Measurements from ENCODE around the gene SORBS1.

SORBS1 gene

DNA sequence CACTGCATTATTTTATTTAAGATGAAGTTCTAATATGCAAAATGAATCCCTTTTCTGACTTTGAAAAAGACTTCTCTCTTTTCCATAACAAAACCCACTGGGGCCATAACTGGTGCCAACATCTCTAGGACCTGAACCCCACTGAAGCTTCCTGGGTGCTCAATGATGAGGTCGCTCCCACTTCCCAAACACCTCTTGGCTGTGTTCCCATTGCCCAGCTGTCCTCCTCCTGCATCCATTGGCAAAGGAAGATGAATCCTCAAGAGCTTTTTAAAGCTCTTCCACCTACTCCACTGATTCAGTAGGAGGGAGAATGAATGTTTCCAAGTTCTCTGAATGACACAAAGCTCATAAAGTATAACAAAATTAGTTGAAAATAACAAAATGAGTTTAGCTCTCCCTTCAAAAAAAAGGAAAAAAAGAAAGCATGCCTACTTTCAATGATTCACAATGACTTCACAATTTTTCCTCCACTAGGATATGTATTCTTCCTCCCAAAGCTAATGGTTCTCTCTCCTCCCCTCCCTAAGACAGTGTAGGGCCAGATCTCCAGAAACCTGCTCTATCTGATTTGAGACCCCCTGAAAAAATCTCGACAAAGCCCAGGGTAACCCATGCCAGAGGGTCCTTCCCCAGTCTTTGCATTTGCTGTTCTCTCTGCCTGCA, 64.8 kb downstream of the SORBS1 start:
- DNase-seq (ENCODE audit: low spot score): no peak
- TF ChIP-seq, protein P1, sequence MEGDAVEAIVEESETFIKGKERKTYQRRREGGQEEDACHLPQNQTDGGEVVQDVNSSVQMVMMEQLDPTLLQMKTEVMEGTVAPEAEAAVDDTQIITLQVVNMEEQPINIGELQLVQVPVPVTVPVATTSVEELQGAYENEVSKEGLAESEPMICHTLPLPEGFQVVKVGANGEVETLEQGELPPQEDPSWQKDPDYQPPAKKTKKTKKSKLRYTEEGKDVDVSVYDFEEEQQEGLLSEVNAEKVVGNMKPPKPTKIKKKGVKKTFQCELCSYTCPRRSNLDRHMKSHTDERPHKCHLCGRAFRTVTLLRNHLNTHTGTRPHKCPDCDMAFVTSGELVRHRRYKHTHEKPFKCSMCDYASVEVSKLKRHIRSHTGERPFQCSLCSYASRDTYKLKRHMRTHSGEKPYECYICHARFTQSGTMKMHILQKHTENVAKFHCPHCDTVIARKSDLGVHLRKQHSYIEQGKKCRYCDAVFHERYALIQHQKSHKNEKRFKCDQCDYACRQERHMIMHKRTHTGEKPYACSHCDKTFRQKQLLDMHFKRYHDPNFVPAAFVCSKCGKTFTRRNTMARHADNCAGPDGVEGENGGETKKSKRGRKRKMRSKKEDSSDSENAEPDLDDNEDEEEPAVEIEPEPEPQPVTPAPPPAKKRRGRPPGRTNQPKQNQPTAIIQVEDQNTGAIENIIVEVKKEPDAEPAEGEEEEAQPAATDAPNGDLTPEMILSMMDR (IDR thresholded peaks at IDR 0.05; ENCODE audit: extremely low read depth, insufficient read depth, missing control alignments): no peak
- in situ Hi-C loops (cut with MboI; ENCODE audit: low pct_unique_long_range_greater_than_20kb, low sequenced_read_pairs, unreplicated experiment): no loop called here

DNA sequence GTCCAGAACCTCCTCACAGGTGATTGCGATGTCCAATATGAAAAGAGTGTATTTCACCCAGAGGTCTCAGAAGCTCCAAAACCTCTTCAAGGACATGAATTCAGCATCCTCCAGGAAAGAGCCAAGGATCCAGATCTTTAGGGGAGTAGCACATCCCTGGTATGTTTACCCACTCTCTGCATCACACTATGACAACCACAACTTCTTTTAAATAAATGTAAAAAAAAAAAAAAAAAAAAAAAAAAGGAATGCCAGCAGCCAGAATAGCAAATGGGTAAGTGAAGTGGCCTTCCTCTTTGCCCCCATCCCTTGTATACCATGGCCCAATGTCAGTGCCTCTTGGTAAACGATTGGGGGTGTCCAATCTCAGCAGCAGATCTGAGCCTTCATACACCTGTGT, 67.3 kb downstream of the SORBS1 start:
- in situ Hi-C loops (cut with MboI; ENCODE audit: low pct_unique_long_range_greater_than_20kb, low sequenced_read_pairs, unreplicated experiment): no loop called here
- TF ChIP-seq, protein P1 (IDR thresholded peaks at IDR 0.05; ENCODE audit: extremely low read depth, insufficient read depth, missing control alignments): no peak
- no peak for DNase-seq (ENCODE audit: low spot score)

DNA sequence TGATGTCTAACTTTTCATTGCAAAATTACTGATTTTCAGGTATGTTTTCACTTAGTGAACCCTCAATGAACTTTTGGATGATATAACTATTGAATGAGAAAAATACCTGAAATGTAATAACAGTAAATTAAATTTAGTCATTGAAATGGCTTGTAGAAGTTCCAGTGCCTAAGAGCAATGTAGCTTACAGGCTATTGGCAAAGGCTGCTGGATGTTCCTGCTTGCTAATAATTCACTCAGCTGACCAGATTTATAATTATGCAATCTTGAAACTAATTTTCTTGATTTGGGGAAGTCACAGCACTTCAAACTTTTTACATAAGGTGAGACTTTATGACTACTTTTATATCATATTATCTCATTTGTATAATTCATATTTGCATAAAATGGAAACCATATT, 73.2 kb downstream of the SORBS1 start:
- no peak for DNase-seq (ENCODE audit: low spot score)
- TF ChIP-seq, protein P1 (IDR thresholded peaks at IDR 0.05; ENCODE audit: extremely low read depth, insufficient read depth, missing control alignments): no peak
- in situ Hi-C loops (cut with MboI; ENCODE audit: low pct_unique_long_range_greater_than_20kb, low sequenced_read_pairs, unreplicated experiment): no loop called here

DNA sequence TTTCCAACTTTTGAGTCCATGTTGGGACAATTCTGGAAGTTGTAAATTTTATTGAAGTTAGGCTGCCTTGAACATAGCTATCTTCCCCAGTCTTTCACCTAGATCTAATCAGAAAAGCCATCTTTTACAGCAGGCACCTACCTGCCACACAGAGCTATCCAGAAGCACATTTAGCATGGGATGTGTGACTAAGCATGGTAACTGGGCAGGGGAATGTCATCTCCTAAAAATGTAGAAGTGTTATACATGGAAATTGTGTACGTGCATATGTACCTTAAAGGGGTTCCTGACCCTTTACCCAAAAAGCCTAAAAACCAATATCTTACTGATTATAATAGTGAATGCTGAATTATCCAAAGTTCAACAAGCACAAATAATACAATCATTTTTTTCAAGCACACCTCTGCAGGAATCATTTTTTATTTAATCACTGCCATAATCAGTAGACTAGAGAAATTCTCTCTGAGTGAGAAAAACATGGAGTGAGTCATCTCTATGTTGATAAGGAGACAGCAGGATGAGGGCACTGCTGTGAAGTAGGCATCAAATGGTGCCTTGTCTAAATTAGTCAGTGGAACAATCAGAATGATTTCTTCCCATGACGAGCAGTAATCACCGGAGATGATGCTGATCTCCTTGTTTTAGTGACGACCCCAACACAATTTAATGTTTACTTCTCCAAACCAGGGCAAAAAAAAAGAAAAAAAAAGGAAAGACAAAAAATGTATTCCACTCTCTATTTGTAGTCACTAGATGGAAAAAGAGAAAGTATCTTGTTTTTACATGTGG, 75.9 kb downstream of the SORBS1 start:
- in situ Hi-C loops (cut with MboI; ENCODE audit: low pct_unique_long_range_greater_than_20kb, low sequenced_read_pairs, unreplicated experiment): no loop called here
- DNase-seq (ENCODE audit: low spot score): no peak
- TF ChIP-seq, protein P1 (IDR thresholded peaks at IDR 0.05; ENCODE audit: extremely low read depth, insufficient read depth, missing control alignments): no peak

DNA sequence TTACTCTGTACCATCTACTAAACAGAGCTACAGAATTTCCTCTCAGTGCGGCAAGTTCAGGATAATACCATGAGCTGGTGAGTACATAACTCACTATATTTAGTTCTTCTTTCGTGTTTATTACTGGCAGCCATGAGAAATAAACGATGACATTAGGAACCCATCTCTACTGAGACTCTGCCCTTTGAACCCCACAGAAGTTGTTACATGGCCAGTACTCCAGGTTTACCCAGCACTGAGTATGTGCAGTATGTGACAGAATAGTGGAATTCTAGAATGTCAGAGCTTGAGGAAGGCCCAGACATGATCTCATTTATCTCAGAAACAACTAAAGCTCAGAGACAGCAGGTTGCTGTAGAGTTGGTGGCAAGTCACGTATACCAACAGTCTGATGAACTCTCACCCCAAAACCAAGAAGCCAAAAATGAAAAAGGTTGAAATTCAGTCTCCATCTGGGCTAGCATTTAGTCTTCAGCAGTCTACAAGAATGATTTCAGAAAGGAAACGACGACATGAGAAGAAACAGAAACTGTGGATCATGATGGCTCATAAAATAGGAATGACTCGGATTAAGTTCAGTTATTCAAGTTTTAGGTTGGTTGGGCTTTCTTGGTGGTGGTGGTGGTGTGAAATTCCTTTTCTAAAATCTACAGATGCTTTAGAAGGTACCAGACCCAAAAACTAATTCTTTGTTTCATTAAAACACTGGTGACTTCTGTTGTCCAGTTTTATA, 78.5 kb downstream of the SORBS1 start:
- no peak for DNase-seq (ENCODE audit: low spot score)
- in situ Hi-C loops (cut with MboI; ENCODE audit: low pct_unique_long_range_greater_than_20kb, low sequenced_read_pairs, unreplicated experiment): no loop called here
- TF ChIP-seq, protein P1 (IDR thresholded peaks at IDR 0.05; ENCODE audit: extremely low read depth, insufficient read depth, missing control alignments): no peak

DNA sequence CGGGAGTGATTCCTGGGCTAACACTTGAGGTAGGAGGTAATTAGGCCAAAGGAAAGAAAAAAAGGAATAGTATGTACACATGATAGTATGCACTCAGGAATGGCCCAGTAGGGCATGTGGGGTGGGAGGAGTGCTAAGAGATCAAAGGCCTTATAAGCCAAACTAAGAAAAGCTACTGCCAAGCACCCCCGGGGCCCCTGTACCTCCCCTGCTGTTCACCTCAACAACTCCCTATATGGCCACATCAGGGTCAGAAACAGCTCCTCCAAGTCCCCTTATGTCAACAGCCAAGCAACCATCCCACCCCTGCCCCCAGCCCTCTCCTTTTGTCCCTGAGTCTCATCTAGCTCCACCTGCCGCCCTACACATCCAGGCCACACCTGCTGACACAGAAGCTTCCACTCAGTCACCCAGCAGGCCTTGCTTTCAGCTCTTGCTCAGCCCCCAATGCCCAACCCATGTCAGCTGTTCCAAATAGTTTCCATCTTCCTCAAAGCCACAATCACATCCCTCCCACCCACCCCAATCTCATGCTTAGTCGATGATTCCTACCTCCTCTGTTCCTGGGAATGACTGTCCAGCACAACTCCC, 80.2 kb downstream of the SORBS1 start:
- TF ChIP-seq, protein P1 (IDR thresholded peaks at IDR 0.05; ENCODE audit: extremely low read depth, insufficient read depth, missing control alignments): no peak
- in situ Hi-C loops (cut with MboI; ENCODE audit: low pct_unique_long_range_greater_than_20kb, low sequenced_read_pairs, unreplicated experiment): no loop called here
- DNase-seq (ENCODE audit: low spot score): no peak

Data from GM13977 (cell line).